Urinary bladder (tissue), 4 donors: ENCODE data around the gene RAB26. TPM values are rescaled to one million over a fixed set of nuclear protein-coding genes. Genes with fewer than 3 reads are reported as not detected.

ENCODE experiments used
- DNase-seq: peaks from one replicate; pipeline ENCODE4 v3.0.0-alpha.2; 2015; ENCODE audit errors: extremely low spot score
- H3K27ac ChIP-seq: one replicate; pipeline ENCODE4 v1.5.1; 2013; ENCODE audit warnings: low read depth, mild to moderate bottlenecking, moderate library complexity
- H3K36me3 ChIP-seq: one replicate; pipeline ENCODE4 v1.6.1; 2013; ENCODE audit warnings: mild to moderate bottlenecking, moderate library complexity; ENCODE audit not compliant: insufficient read depth
- H3K4me1 ChIP-seq: one replicate; pipeline ENCODE4 v1.6.1; 2013; ENCODE audit warnings: mild to moderate bottlenecking, moderate library complexity; ENCODE audit not compliant: insufficient read depth
- H3K4me3 ChIP-seq: one replicate; pipeline ENCODE4 v1.5.1; 2013; ENCODE audit warnings: low read depth, low read length
- whole genome bisulfite sequencing: extraction: QIAGEN DNeasy Blood & Tissue Kit; methylation state at CpG from one replicate; pipeline ENCODE4 v1.1.7; 2013; 5-methylcytosine and 5-hydroxymethylcytosine counted together
- polyA plus RNA-seq: library from polyadenylated mRNA; stranded (reverse); fragments of 200-250 nt; gene quantifications from one replicate; pipeline ENCODE4 v1.2.3, GENCODE V29; 2013
- total RNA-seq: library from RNA; depleted of rRNA; stranded (reverse); fragments of >200 nt; gene quantifications from one replicate; pipeline ENCODE4 v1.2.3, GENCODE V29; 2014
- donor health status: healthy with polysubstance abuse.
- donor health status: healthy.

The RAB26 gene
- total and polyA plus RNA-seq, 2 donors, result 0.63 TPM

- Histone ChIP-seq H3K27ac (no peak overlapping the region), H3K4me1 (no peaks in the 10 kb centered on the region), H3K36me3 (peaks cover 14% of the 10 kb centered on the region), H3K4me3 (no peak overlapping the region)
- WGBS, result 92% methylated on average over 20 of the region's 20 CpGs
- no peak for DNase-seq
These were observed 29.1 kb downstream of the RAB26 start for GRCh38 chr16:2177561-2177960.

- H3K36me3 ChIP-seq, result peaks cover 10% of the 10 kb centered on the region
- H3K27ac ChIP-seq, result no peak overlapping the region
- H3K4me3 ChIP-seq, result no peak overlapping the region
- DNase-seq, result no peak
- H3K4me1 ChIP-seq, result no peaks in the 10 kb centered on the region
- 32% methylated on average over 106 of the region's 106 CpGs for WGBS
These were observed 30.1 kb downstream of the RAB26 start for GRCh38 chr16:2178321-2179106.

- no peak for DNase-seq
- peaks cover 7% of the 10 kb centered on the region for H3K36me3 ChIP-seq
- H3K27ac ChIP-seq, result no peak overlapping the region
- no peaks in the 10 kb centered on the region for H3K4me1 ChIP-seq
- WGBS, result 30% methylated on average over 50 of the region's 50 CpGs
- H3K4me3 ChIP-seq, result no peak overlapping the region
These were observed 30.7 kb downstream of the RAB26 start for GRCh38 chr16:2179107-2179501.

GRCh38 chr16:2179576-2179975, 31.2 kb downstream of the RAB26 start:
- 94% methylated on average over 31 of the region's 31 CpGs for WGBS
- Histone ChIP-seq H3K27ac (no peak overlapping the region), H3K4me1 (no peaks in the 10 kb centered on the region), H3K36me3 (peaks cover 7% of the 10 kb centered on the region), H3K4me3 (no peak overlapping the region)
- no peak for DNase-seq

- DNase-seq, result no peak
- no peak overlapping the region for H3K4me3 ChIP-seq
- H3K36me3 ChIP-seq, result peaks cover 3% of the 10 kb centered on the region
- WGBS, result 94% methylated on average over 43 of the region's 43 CpGs
- H3K4me1 ChIP-seq, result no peaks in the 10 kb centered on the region
- H3K27ac ChIP-seq, result no peak overlapping the region
These were observed 32.0 kb downstream of the RAB26 start for GRCh38 chr16:2180461-2180860.

GRCh38 chr16:2180962-2181923, 32.8 kb downstream of the RAB26 start:
- Histone ChIP-seq H3K4me3 (no peak overlapping the region), H3K27ac (no peak overlapping the region), H3K4me1 (no peaks in the 10 kb centered on the region), H3K36me3 (no peaks in the 10 kb centered on the region)
- no peak for DNase-seq
- WGBS, result 83% methylated on average over 46 of the region's 46 CpGs

- Histone ChIP-seq H3K36me3 (no peaks in the 10 kb centered on the region), H3K4me3 (no peak overlapping the region), H3K4me1 (no peaks in the 10 kb centered on the region), H3K27ac (no peak overlapping the region)
- DNase-seq, result no peak
- 92% methylated on average over 20 of the region's 20 CpGs for WGBS
These were observed 33.5 kb downstream of the RAB26 start for GRCh38 chr16:2181952-2182351.

GRCh38 chr16:2183671-2184070, 35.2 kb downstream of the RAB26 start:
- H3K27ac ChIP-seq, result no peak overlapping the region
- H3K4me1 ChIP-seq, result no peaks in the 10 kb centered on the region
- H3K4me3 ChIP-seq, result no peak overlapping the region
- WGBS, result 91% methylated on average over 30 of the region's 30 CpGs
- H3K36me3 ChIP-seq, result no peaks in the 10 kb centered on the region
- DNase-seq, result no peak

GRCh38 chr16:2184346-2184745, 35.9 kb downstream of the RAB26 start:
- 90% methylated on average over 19 of the region's 19 CpGs for WGBS
- Histone ChIP-seq H3K4me1 (no peaks in the 10 kb centered on the region), H3K27ac (no peak overlapping the region), H3K4me3 (no peak overlapping the region), H3K36me3 (no peaks in the 10 kb centered on the region)
- no peak for DNase-seq

- Histone ChIP-seq H3K36me3 (no peaks in the 10 kb centered on the region), H3K4me3 (no peak overlapping the region), H3K27ac (no peak overlapping the region), H3K4me1 (no peaks in the 10 kb centered on the region)
- no peak for DNase-seq
- 87% methylated on average over 20 of the region's 20 CpGs for WGBS
These were observed 36.5 kb downstream of the RAB26 start for GRCh38 chr16:2184962-2185361.

- Histone ChIP-seq H3K36me3 (no peaks in the 10 kb centered on the region), H3K27ac (no peak overlapping the region), H3K4me1 (no peaks in the 10 kb centered on the region), H3K4me3 (no peak overlapping the region)
- no peak for DNase-seq
- 86% methylated on average over 13 of the region's 13 CpGs for WGBS
These were observed 37.6 kb downstream of the RAB26 start for GRCh38 chr16:2186064-2186463.

GRCh38 chr16:2186505-2186904, 38.1 kb downstream of the RAB26 start:
- DNase-seq, result no peak
- 82% methylated on average over 20 of the region's 20 CpGs for WGBS
- no peak overlapping the region for H3K27ac ChIP-seq
- no peak overlapping the region for H3K4me3 ChIP-seq
- H3K4me1 ChIP-seq, result no peaks in the 10 kb centered on the region
- H3K36me3 ChIP-seq, result no peaks in the 10 kb centered on the region

GRCh38 chr16:2187212-2187611, 38.8 kb downstream of the RAB26 start:
- Histone ChIP-seq H3K4me3 (no peak overlapping the region), H3K4me1 (no peaks in the 10 kb centered on the region), H3K36me3 (no peaks in the 10 kb centered on the region), H3K27ac (no peak overlapping the region)
- whole genome bisulfite sequencing, result 65% methylated on average over 17 of the region's 17 CpGs
- no peak for DNase-seq

- DNase-seq, result no peak
- WGBS, result 93% methylated on average over 8 of the region's 8 CpGs
- H3K27ac ChIP-seq, result no peak overlapping the region
- H3K4me1 ChIP-seq, result no peaks in the 10 kb centered on the region
- H3K4me3 ChIP-seq, result no peak overlapping the region
- no peaks in the 10 kb centered on the region for H3K36me3 ChIP-seq
These were observed 40.0 kb downstream of the RAB26 start for GRCh38 chr16:2188395-2188794.
